NCI-H2196 treated with DMSO at 0.1 percent for 48 hours (cell line): Measurements from ENCODE around the gene BANP.
"Not testable (repeated sequence)": the region's sequence is repeated elsewhere in the genome, so short reads cannot be mapped to it uniquely, and the experiment has no call there.

Experiments
- DNase-seq: peaks from one replicate; lab custom pipeline; 2025; ENCODE audit not compliant: unreplicated experiment; lab: John Stamatoyannopoulos, UW

Gene BANP

GRCh38 chr16:88098731-88099562, 147.7 kb downstream of the BANP start:
- not testable (repeated sequence) for DNase-seq

DNA sequence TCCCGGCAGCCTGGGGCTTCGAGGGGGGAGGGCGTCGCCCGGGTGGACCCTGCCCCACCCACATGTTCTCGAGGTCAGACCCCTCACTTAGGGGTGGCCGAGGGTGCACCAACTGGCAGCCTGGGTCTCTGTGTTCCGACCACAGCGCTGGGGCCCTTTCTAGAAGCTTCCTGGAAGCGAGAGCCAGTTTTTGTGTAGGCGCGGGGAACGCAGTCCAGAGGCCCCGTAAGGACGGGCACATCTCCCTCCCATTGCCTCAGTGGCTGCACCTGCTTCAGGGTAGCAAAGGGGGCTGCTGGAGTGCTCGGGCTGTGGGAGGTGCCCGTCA, 148.3 kb downstream of the BANP start:
- no peak for DNase-seq

- not testable (repeated sequence) for DNase-seq
Measured at GRCh38 chr16:88099956-88100355, 148.7 kb downstream of the BANP start.

- not testable (repeated sequence) for DNase-seq
Measured at GRCh38 chr16:88100801-88101622, 149.8 kb downstream of the BANP start.

DNA sequence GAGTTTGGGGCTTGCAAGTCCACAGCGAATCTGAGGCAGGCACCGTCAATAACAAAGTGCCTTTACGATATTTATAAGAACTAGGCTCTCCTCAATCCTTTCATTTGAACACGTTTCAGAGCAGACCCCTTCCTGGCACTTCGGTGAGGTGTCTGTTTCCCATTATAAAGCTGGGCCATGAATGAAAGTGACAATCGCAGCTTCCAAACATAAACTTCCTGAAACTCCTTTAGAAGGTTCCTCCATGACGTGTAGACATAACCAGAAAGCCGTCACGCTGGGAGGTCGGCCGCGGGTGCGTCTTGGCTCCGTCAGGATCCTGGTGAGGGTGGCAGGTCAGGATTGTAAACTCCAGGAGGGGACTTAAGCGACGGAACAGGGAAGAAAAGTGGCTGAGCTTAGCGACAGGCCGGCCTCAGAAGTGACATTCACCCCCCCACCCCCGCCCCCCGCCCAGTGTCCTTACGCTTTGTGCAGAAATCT, 150.4 kb downstream of the BANP start:
- not testable (repeated sequence) for DNase-seq

DNA sequence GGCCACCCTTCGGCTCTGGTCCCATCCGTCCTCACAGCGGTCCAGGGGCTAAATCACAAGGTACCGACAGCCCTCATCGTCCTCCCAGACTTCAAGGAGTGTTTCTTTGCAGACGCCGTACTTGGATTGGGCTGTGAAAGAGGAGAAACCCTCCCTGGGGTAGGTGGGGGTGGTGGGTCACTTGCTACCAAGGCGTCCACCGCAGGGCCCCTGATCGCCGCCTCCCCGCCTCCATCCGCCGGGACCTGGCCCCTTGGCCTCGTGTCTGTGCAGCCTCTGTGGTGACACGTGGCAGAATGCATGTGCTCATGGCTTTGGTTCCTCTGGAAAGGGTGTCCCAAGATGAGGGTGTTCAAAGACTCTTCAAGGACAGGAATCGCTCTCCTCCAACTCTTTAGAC, 151.4 kb downstream of the BANP start:
- DNase-seq = no peak

DNA sequence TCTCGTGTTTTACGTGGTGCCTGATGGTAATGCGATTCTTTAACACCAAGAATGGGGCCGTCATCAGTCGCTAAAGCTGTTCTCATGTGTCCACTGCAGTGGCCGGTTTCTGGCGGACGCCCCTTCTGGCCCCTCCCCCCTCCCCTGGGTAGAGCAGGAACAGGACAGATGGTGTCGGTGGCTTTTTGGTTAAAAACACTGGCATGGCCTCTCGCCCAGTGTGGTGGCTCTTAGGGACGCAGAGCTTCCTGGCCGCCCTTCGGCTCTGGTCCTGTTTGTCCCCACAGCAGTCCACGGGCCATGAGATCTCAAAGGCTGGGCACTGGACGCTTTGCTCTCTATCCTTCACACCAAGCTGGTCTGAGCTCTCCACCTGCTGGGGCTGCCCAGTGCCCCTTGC, 151.8 kb downstream of the BANP start:
- no peak for DNase-seq

- DNase-seq = no peak
Measured at GRCh38 chr16:88103581-88104188, 152.5 kb downstream of the BANP start.

- DNase-seq = not testable (repeated sequence)
Measured at GRCh38 chr16:88104363-88104762, 153.1 kb downstream of the BANP start.

GRCh38 chr16:88105574-88106140, 154.4 kb downstream of the BANP start:
- DNase-seq = not testable (repeated sequence)

GRCh38 chr16:88106566-88106965, 155.3 kb downstream of the BANP start:
- DNase-seq = not testable (repeated sequence)

GRCh38 chr16:88108762-88109161, 157.5 kb downstream of the BANP start:
- DNase-seq = no peak

DNA sequence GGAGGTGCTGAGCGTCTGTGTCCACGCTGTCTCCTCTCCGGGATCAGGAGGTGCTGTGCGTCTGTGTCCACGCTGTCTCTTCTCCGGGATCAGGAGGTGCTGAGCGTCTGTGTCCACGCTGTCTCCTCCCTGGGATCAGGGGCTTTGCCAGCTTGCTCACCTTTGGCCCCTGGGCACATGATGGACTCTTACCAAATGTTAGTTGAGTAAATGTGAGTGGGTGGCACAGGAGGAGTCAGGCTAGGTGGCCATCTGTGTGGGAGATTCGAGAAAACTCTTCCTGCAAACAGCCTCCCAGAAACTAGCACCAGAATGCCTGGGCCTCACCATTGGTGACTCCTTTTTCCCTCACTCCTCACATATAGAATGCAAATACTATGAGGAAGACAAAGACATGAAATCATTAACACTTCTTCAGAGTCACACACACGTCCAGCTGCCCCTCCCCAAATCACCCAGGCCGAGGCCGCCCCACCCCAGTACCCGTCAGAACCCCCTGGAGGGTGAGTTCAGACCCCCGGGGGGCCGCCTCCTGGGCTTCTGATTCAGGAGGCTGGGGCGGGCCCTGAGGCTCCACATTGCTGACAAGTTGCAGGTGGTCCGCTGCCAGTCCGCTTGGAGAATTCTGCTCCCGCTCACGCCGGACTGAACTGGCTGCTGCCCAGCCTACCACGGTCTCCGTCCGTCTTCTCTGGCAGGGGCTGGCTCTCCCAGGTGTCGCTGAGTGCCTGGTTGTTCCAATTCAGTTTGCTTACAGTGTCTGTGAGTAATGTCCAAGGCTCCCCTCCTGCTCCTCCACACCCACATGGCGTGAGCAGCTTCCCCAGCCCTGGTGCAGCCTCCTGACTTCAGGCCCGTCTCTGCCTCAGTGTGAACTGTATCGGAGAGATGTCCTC, 158.7 kb downstream of the BANP start:
- DNase-seq = not testable (repeated sequence)

DNA sequence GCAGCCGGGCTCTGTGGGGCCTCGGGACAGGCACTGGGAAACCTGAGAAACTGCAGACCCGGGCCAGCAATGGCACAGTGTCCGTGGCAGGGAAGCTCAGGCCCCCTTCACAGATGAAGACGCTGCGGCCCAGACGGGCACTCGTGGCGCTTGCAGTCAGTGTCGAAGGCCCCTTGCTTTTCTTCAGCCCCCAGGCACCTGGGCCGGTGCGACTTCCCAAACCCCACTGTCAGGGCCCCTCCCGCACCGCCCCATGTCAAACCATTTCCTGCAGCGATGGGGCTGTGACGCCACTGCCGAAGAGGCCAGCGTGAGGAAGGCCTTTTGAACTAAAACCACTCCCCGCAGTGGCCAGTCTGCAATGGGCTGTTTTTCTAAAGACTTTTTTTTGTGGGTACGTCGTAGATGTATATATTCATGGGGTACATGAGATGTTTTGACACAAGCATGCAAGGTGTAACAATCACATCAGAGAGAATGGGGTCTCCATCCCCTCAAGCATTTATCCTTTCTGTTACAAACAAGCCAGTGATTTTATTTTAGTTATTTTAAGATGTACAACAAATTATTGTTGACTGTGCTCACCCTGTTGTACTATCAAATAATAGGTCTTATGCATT, 159.8 kb downstream of the BANP start:
- not testable (repeated sequence) for DNase-seq

GRCh38 chr16:88111976-88112375, 160.7 kb downstream of the BANP start:
- not testable (repeated sequence) for DNase-seq

DNA sequence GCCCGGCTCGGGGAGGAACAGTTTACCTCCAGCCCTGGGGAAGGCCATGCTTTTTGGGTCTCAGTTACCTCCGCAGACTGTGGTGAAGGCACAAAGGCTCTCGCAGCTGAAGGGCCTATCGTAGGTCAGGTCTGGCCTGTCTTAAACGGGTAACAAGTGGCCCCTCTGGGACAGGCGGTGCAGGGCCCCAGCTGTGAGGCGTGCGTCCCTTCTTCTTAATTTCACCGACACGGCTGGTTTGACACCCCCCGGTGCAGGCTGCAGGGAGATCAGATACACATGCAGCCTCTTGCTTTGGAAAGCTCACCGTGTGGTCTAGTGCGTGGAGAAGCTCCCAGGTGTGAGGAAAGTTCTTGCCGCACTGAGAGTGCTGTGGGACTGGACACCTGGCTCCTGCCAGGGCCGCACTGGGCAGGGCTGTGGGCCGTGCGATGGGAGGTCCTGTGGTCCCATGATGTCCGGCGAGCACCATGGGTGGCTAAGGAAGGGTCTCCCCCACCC, 162.4 kb downstream of the BANP start:
- no peak for DNase-seq

DNA sequence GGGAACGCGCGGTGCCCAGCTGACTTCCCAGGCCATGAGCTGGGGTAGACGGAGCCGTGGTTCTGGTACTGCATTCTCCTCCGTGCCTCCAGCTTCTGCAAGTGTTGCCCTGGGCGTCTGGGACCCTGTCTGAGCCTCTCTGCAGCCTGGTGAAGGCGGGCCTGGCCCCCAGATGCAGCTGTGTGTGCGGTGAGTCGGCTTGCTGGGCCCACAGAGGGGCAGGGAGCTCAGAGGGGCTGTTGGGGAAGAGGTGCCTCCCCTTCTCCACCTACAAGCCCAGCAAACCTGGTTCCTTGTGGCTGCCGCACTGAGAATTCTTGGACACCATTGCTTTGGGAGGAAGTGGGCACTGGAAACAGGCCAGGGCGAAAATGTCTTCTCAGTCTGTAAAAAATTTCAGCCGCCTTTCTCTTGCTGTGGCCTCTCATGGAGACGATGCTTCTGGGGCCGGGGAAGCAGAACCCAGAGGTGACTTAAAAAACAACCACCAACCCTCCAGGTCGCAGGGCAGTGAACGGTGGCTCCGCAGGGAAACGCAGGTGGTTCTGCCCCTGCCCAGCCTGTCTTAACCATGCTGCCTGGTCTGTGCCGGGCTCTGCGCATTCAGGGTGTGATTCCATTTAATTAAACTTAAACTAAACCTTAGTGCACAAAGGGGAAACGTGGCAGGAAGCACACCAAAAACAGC, 163.5 kb downstream of the BANP start:
- DNase-seq = not testable (repeated sequence)

- DNase-seq = no peak
Measured at GRCh38 chr16:88116121-88116520, 164.9 kb downstream of the BANP start.

DNA sequence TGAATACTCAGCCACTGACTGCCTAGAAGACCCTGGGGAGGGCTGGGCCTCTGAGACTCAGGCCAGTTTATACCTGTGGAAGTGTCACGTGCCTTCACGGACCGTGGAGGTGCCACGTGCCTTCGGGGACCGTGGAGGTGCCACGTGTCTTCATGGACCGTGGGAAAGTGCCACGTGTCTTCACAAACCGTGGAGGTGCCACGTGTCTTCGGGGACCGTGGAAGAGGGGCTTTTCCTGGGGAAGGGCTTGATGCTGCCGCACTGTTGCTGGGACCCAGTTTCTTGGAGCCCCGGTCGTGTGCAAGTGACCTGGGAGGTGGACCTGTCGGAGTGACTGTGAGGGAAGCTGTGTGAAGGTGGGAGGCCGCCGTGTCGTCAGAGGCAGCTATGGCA, 166.2 kb downstream of the BANP start:
- no peak for DNase-seq
